ENCODE measurements around the gene GRIFIN. TPM values are rescaled to one million over a fixed set of nuclear protein-coding genes. Genes with fewer than 3 reads are reported as not detected.

The GRIFIN gene
- total and polyA plus RNA-seq, 2 experiments from 2014 or later: not detected

GRCh38 chr7:2499719-2500430 is 23.7 kb upstream of the GRIFIN start:
- 84% methylated on average over 16 of the region's 27 CpGs for WGBS (ENCODE audit: low lambda C conversion rate, missing lambda C conversion rate)
- Histone ChIP-seq H3K27ac (no peak overlapping the region), H3K9me2 (replicated peaks; ENCODE audit: insufficient read depth) (no peaks in the 10 kb centered on the region), H3K36me3 (replicated peaks; ENCODE audit: insufficient read depth, low read depth) (no peaks in the 10 kb centered on the region), H3K4me1 (ENCODE audit: insufficient read depth) (peaks cover 14% of the 10 kb centered on the region), H4K20me1 (ENCODE audit: insufficient read depth, poor library complexity, severe bottlenecking) (no peaks in the 10 kb centered on the region), H3K4me3 (no peak overlapping the region), H3K79me2 (no peaks in the 10 kb centered on the region), H3K27me3 (no peaks in the 10 kb centered on the region), H3K4me2 (no peak overlapping the region), H2AFZ (no peak overlapping the region), H3K9me3 (ENCODE audit: low read depth) (no peaks in the 10 kb centered on the region)
- no peak for DNase-seq (ENCODE audit: low spot score)
- TF ChIP-seq EZH2 (IDR thresholded peaks at IDR 0.05; ENCODE audit: borderline replicate concordance): no peak
- TF ChIP-seq EZH2phosphoT487 (IDR thresholded peaks at IDR 0.05; ENCODE audit: low read depth, severe bottlenecking, unreplicated experiment): no peak
- TF ChIP-seq CTCF (IDR thresholded peaks at IDR 0.05; ENCODE audit: poor library complexity): no peak

GRCh38 chr7:2499181-2499580 is 23.0 kb upstream of the GRIFIN start:
- WGBS (ENCODE audit: low lambda C conversion rate, missing lambda C conversion rate): 89% methylated on average over 7 of the region's 7 CpGs
- H3K27me3 ChIP-seq: no peaks in the 10 kb centered on the region
- H3K9me2 ChIP-seq (replicated peaks; ENCODE audit: insufficient read depth): no peaks in the 10 kb centered on the region
- H3K4me3 ChIP-seq: no peak overlapping the region
- peaks cover 14% of the 10 kb centered on the region for H3K4me1 ChIP-seq (ENCODE audit: insufficient read depth)
- H3K27ac ChIP-seq: no peak overlapping the region
- H3K36me3 ChIP-seq (replicated peaks; ENCODE audit: insufficient read depth, low read depth): no peaks in the 10 kb centered on the region
- no peak for DNase-seq (ENCODE audit: low spot score)
- no peaks in the 10 kb centered on the region for H3K79me2 ChIP-seq
- no peaks in the 10 kb centered on the region for H4K20me1 ChIP-seq (ENCODE audit: insufficient read depth, poor library complexity, severe bottlenecking)
- TF ChIP-seq EZH2phosphoT487 (IDR thresholded peaks at IDR 0.05; ENCODE audit: low read depth, severe bottlenecking, unreplicated experiment): no peak
- TF ChIP-seq CTCF (IDR thresholded peaks at IDR 0.05; ENCODE audit: poor library complexity): no peak
- no peak for TF ChIP-seq EZH2 (IDR thresholded peaks at IDR 0.05; ENCODE audit: borderline replicate concordance)
- no peak overlapping the region for H2AFZ ChIP-seq
- no peaks in the 10 kb centered on the region for H3K9me3 ChIP-seq (ENCODE audit: low read depth)
- H3K4me2 ChIP-seq: no peak overlapping the region

- Histone ChIP-seq H3K36me3 (replicated peaks; ENCODE audit: insufficient read depth, low read depth) (no peaks in the 10 kb centered on the region), H3K9me3 (ENCODE audit: low read depth) (no peaks in the 10 kb centered on the region)
- 85% methylated on average over 6 of the region's 6 CpGs for WGBS (ENCODE audit: low lambda C conversion rate, missing lambda C conversion rate)
These were observed 22.5 kb upstream of the GRIFIN start for GRCh38 chr7:2498708-2499107.

More at GRCh38 chr7:2498708-2499107, 22.5 kb upstream of the GRIFIN start:
- H3K4me1 ChIP-seq (ENCODE audit: insufficient read depth): peaks cover 19% of the 10 kb centered on the region
- DNase-seq (ENCODE audit: low spot score): no peak
- H3K27ac ChIP-seq: no peak overlapping the region
- no peaks in the 10 kb centered on the region for H3K9me2 ChIP-seq (replicated peaks; ENCODE audit: insufficient read depth)
- H2AFZ ChIP-seq: no peak overlapping the region
- TF ChIP-seq EZH2phosphoT487 (IDR thresholded peaks at IDR 0.05; ENCODE audit: low read depth, severe bottlenecking, unreplicated experiment) (no peak), CTCF (IDR thresholded peaks at IDR 0.05; ENCODE audit: poor library complexity) (no peak), EZH2 (IDR thresholded peaks at IDR 0.05; ENCODE audit: borderline replicate concordance) (no peak)
- no peaks in the 10 kb centered on the region for H3K79me2 ChIP-seq
- H3K27me3 ChIP-seq: no peaks in the 10 kb centered on the region
- no peak overlapping the region for H3K4me2 ChIP-seq
- H3K4me3 ChIP-seq: no peak overlapping the region
- no peaks in the 10 kb centered on the region for H4K20me1 ChIP-seq (ENCODE audit: insufficient read depth, poor library complexity, severe bottlenecking)

Measured in hepatocyte (in vitro differentiated cells).